Chondrocyte (in vitro differentiated cells): ENCODE results near the gene WDR49. TPM values are rescaled to one million over a fixed set of nuclear protein-coding genes. Genes with fewer than 3 reads are reported as not detected.

Source experiments
- DNase-seq: peaks from one replicate; pipeline ENCODE4 v3.0.0; 2021; ENCODE audit warnings: mixed read lengths, low spot score
- H3K27ac Mint-ChIP-seq: one replicate; pipeline ENCODE4 v1.8.0; 2021; ENCODE audit warnings: mild to moderate bottlenecking, moderate library complexity, mixed read lengths; ENCODE audit not compliant: unreplicated experiment
- H3K27me3 Mint-ChIP-seq: 2 replicates; pipeline ENCODE4 v1.8.0; 2021; ENCODE audit warnings: low read depth, mixed read lengths
- H3K36me3 Mint-ChIP-seq: 2 replicates; pipeline ENCODE4 v1.8.0; 2021; ENCODE audit warnings: low read depth, mixed read lengths
- H3K4me1 Mint-ChIP-seq: 2 replicates; pipeline ENCODE4 v1.8.0; 2021; ENCODE audit warnings: low read depth, mild to moderate bottlenecking, mixed read lengths
- H3K4me3 Mint-ChIP-seq: one replicate; pipeline ENCODE4 v1.8.0; 2021; ENCODE audit warnings: mild to moderate bottlenecking, moderate library complexity, mixed read lengths; ENCODE audit not compliant: unreplicated experiment
- H3K9me3 Mint-ChIP-seq: 2 replicates; pipeline ENCODE4 v1.8.0; 2021; ENCODE audit warnings: low read depth, mixed read lengths
- total RNA-seq: library from RNA; stranded (reverse); gene quantifications from 3 replicates; pipeline ENCODE4 v1.2.1, GENCODE V29; 2021
- TF ChIP-seq, protein P1 (sequence below): fragments of 200-600 bp; sonication (generic); IDR thresholded peaks from 2 replicates; pipeline ENCODE4 v1.5.0; 2021; ENCODE audit warnings: antibody characterized with exemption, mild to moderate bottlenecking, moderate library complexity

The WDR49 gene
- total RNA-seq, 1 donor from 2014 or later: not detected

DNA sequence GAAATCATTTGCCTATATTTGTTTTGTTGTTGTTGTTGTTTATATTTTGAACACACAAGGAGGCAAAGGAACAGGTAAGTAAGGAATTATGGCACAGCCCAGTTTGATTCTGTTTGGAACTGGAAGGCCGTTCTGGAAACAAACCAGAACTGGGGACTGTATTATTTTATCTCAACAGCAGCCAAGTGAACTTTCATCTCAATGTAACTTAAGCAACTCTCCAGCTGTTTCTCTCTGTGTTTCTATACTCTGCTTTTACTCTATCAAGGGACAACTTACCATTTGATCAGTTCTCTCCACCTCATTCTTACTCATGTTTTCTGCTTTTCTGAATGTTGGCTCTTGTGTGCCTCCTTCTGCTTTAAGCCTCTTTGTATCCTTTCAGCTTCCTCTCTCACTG is 16.0 kb upstream of the WDR49 start:
- H3K27ac Mint-ChIP-seq: peak overlapping the region; percentile 24
- no peaks in the 10 kb centered on the region for H3K27me3 Mint-ChIP-seq
- no peaks in the 10 kb centered on the region for H3K4me1 Mint-ChIP-seq
- H3K9me3 Mint-ChIP-seq: no peaks in the 10 kb centered on the region
- no peak for DNase-seq
- H3K4me3 Mint-ChIP-seq: no peak overlapping the region
- TF ChIP-seq, protein P1, sequence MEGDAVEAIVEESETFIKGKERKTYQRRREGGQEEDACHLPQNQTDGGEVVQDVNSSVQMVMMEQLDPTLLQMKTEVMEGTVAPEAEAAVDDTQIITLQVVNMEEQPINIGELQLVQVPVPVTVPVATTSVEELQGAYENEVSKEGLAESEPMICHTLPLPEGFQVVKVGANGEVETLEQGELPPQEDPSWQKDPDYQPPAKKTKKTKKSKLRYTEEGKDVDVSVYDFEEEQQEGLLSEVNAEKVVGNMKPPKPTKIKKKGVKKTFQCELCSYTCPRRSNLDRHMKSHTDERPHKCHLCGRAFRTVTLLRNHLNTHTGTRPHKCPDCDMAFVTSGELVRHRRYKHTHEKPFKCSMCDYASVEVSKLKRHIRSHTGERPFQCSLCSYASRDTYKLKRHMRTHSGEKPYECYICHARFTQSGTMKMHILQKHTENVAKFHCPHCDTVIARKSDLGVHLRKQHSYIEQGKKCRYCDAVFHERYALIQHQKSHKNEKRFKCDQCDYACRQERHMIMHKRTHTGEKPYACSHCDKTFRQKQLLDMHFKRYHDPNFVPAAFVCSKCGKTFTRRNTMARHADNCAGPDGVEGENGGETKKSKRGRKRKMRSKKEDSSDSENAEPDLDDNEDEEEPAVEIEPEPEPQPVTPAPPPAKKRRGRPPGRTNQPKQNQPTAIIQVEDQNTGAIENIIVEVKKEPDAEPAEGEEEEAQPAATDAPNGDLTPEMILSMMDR: no peak
- peaks cover 12% of the 10 kb centered on the region for H3K36me3 Mint-ChIP-seq

DNA sequence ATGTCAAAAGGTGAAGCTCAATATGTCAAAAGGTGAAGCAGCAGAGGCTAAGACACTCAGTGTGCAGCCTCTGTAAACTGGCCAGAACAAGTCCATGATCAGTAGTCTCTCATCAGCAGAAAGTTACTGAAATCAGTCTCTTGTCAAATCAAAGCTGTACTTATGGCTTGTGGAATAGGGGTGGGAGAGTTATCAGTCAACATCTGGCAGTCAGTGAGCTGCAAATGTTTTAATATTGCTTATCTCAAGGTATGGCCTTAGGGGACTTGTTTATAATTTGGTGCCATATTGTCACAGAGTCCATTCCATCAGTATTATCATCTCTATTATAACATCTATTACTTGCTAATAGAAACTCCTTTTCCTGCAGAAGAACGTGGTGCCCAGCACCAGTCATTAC is 14.9 kb upstream of the WDR49 start:
- Mint-ChIP-seq H3K36me3 (peaks cover 5% of the 10 kb centered on the region), H3K27ac (no peak overlapping the region), H3K27me3 (no peaks in the 10 kb centered on the region), H3K4me1 (no peaks in the 10 kb centered on the region), H3K4me3 (no peak overlapping the region), H3K9me3 (no peaks in the 10 kb centered on the region)
- TF ChIP-seq, protein P1: no peak
- DNase-seq: no peak

DNA sequence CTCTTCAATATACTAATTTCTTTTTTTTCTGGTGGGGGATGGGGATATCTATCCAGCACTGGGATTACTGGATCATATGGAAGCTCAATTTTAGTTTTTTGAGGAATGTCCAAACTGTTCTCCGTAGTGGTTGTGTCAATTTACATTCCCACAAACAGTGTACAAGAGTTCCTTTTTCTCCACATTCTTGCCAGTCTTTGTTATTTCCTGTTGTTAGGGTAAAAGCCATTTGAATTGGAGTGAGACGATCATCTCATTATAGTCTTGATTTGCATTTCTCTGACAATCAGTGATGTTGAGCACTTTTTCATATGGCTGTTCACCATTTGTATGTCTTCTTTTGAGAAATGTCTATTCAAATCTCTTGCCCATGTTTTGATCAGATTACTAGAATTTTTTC is 12.8 kb upstream of the WDR49 start:
- Mint-ChIP-seq H3K4me1 (no peaks in the 10 kb centered on the region), H3K36me3 (peaks cover 5% of the 10 kb centered on the region), H3K9me3 (no peaks in the 10 kb centered on the region), H3K27me3 (no peaks in the 10 kb centered on the region), H3K27ac (no peak overlapping the region), H3K4me3 (no peak overlapping the region)
- TF ChIP-seq, protein P1: no peak
- no peak for DNase-seq

DNA sequence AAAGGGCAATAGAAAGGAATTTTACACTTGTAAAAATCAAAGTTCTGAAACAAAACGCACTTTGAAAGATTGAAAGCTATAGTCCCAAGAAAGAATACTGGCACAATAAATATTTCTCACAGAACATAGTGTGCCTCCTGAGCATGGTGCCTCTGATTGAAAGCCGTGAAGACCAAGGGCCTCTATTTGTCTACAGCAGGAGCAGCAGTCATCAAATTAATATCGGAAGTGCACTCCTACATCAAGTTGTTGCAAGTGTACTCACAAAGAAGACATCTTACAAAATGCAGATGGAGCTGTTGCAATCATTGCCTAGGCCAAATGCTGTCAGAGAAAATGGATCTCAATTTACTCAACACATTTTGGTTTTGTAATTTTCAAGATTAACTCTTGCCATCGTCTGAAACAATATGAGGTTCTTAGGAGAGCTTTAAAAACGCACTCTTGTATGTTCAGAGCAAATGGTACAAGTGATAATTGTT is 9.2 kb upstream of the WDR49 start:
- Mint-ChIP-seq H3K9me3 (no peaks in the 10 kb centered on the region), H3K4me3 (no peak overlapping the region), H3K4me1 (no peaks in the 10 kb centered on the region), H3K36me3 (no peaks in the 10 kb centered on the region), H3K27me3 (no peaks in the 10 kb centered on the region), H3K27ac (no peak overlapping the region)
- no peak for DNase-seq
- TF ChIP-seq, protein P1: no peak

DNA sequence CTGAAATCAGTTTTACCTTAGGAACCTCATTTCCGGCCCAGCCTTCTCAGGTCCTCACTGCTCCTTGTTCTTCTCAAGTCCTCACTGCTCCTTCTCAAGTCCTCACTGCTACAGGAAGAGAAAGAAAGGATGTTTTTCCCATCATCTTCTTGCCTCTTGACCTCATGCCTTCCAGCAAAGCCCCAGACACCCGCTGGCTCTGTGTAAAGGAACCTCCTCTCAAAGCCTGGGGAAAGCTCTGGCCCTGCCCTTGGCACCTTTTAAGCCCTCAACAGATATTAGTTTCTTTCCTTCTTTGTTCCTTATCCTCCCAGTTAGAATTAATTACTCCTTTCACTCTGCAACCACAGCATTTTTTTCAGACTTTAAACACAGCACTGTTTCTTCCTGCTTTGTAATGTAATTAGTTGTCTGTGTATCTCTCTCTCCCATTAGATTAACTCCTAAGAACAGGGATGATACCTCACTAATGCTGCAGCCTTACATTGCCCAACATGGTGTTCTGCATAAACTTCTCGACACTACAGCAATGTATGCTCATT is 4.0 kb upstream of the WDR49 start:
- Mint-ChIP-seq H3K4me1 (no peaks in the 10 kb centered on the region), H3K4me3 (no peak overlapping the region), H3K36me3 (no peaks in the 10 kb centered on the region), H3K27me3 (no peaks in the 10 kb centered on the region), H3K27ac (no peak overlapping the region), H3K9me3 (no peaks in the 10 kb centered on the region)
- TF ChIP-seq, protein P1: no peak
- DNase-seq: no peak
